Mucosa of rectum (tissue), 2 donors: ENCODE data around the gene MRGPRE.

Experiments used
- H3K27ac ChIP-seq, 2 donors: one replicate each; pipeline ENCODE4 v1.7.0; 2013; ENCODE audit warnings: inconsistent platforms in 2 of 2, low read depth in 2 of 2, low read length in 2 of 2
- H3K27me3 ChIP-seq, 2 donors: one replicate each; pipeline ENCODE4 v1.7.0; 2013; ENCODE audit warnings: low read length in 2 of 2; ENCODE audit not compliant: control insufficient read depth in 2 of 2, insufficient read depth in 2 of 2
- H3K36me3 ChIP-seq, 2 donors: one replicate each; pipeline ENCODE4 v1.7.0; 2013; ENCODE audit warnings: low read length in 2 of 2; ENCODE audit not compliant: control insufficient read depth in 2 of 2, insufficient read depth in 2 of 2
- H3K4me1 ChIP-seq, 2 donors: one replicate each; pipeline ENCODE4 v1.7.0; 2013; ENCODE audit warnings: low read length in 2 of 2, mild to moderate bottlenecking in 1 of 2; ENCODE audit not compliant: control insufficient read depth in 2 of 2, insufficient read depth in 2 of 2
- H3K4me3 ChIP-seq, 2 donors: one replicate each; pipeline ENCODE4 v1.7.0; 2013; ENCODE audit warnings: low read length in 2 of 2
- H3K9ac ChIP-seq, 2 donors: one replicate each; pipeline ENCODE4 v1.7.0; 2013; ENCODE audit warnings: low read length in 2 of 2, low read depth in 1 of 2, mild to moderate bottlenecking in 1 of 2
- H3K9me3 ChIP-seq, 2 donors: one replicate each; pipeline ENCODE4 v1.7.0; 2013; ENCODE audit warnings: low read length in 2 of 2; ENCODE audit not compliant: control insufficient read depth in 2 of 2
- donor health status: healthy.
- donor health status: Normal muscosa, but diverticular disease.

Gene MRGPRE

GRCh38 chr11:3213659-3214419 is 18.4 kb downstream of the MRGPRE start:
- H3K27ac ChIP-seq = no peak overlapping the region
- H3K4me1 ChIP-seq = peaks cover 0 to 2% of the 10 kb centered on the region in 2 donors
- H3K27me3 ChIP-seq = peaks cover 6 to 8% of the 10 kb centered on the region in 2 donors

GRCh38 chr11:3208272-3208671 is 23.9 kb downstream of the MRGPRE start:
- no peak overlapping the region for H3K4me3 ChIP-seq
- peaks cover 0 to 3% of the 10 kb centered on the region in 2 donors for H3K9me3 ChIP-seq
- H3K27me3 ChIP-seq = peaks cover 0 to 4% of the 10 kb centered on the region in 2 donors
- no peaks in the 10 kb centered on the region for H3K36me3 ChIP-seq
- no peak overlapping the region for H3K27ac ChIP-seq
- no peaks in the 10 kb centered on the region for H3K4me1 ChIP-seq
- H3K9ac ChIP-seq = no peak overlapping the region

More at GRCh38 chr11:3213659-3214419, 18.4 kb downstream of the MRGPRE start:
- H3K9me3 ChIP-seq = peaks cover 0 to 3% of the 10 kb centered on the region in 2 donors
- H3K4me3 ChIP-seq = no peak overlapping the region
- no peak overlapping the region for H3K9ac ChIP-seq
- H3K36me3 ChIP-seq = no peaks in the 10 kb centered on the region

- Histone ChIP-seq H3K4me3 (no peak overlapping the region), H3K36me3 (no peaks in the 10 kb centered on the region), H3K27ac (no peak overlapping the region), H3K9me3 (peaks cover 0 to 3% of the 10 kb centered on the region in 2 donors), H3K9ac (no peak overlapping the region), H3K27me3 (peaks cover 3 to 6% of the 10 kb centered on the region in 2 donors), H3K4me1 (no peaks in the 10 kb centered on the region)
Measured at GRCh38 chr11:3207526-3208189, 24.6 kb downstream of the MRGPRE start.

- no peaks in the 10 kb centered on the region for H3K36me3 ChIP-seq
- H3K27ac ChIP-seq = no peak overlapping the region
- no peaks in the 10 kb centered on the region for H3K4me1 ChIP-seq
- no peak overlapping the region for H3K9ac ChIP-seq
- peaks cover 0 to 3% of the 10 kb centered on the region in 2 donors for H3K9me3 ChIP-seq
- H3K27me3 ChIP-seq = peaks cover 6 to 14% of the 10 kb centered on the region in 2 donors
- no peak overlapping the region for H3K4me3 ChIP-seq
Measured at GRCh38 chr11:3206922-3207204, 25.4 kb downstream of the MRGPRE start.

- Histone ChIP-seq H3K4me3 (no peak overlapping the region), H3K9ac (no peak overlapping the region), H3K4me1 (no peaks in the 10 kb centered on the region), H3K9me3 (peaks cover 0 to 3% of the 10 kb centered on the region in 2 donors), H3K36me3 (no peaks in the 10 kb centered on the region), H3K27me3 (peaks cover 6 to 17% of the 10 kb centered on the region in 2 donors), H3K27ac (no peak overlapping the region)
Measured at GRCh38 chr11:3206156-3206921, 25.9 kb downstream of the MRGPRE start.

GRCh38 chr11:3205261-3206155 is 26.7 kb downstream of the MRGPRE start:
- Histone ChIP-seq H3K36me3 (no peaks in the 10 kb centered on the region), H3K4me1 (no peaks in the 10 kb centered on the region), H3K4me3 (no peak overlapping the region), H3K27me3 (peaks cover 6 to 21% of the 10 kb centered on the region in 2 donors), H3K9ac (no peak overlapping the region), H3K9me3 (peaks cover 0 to 2% of the 10 kb centered on the region in 2 donors), H3K27ac (no peak overlapping the region)

GRCh38 chr11:3204141-3205015 is 27.8 kb downstream of the MRGPRE start:
- H3K27ac ChIP-seq = no peak overlapping the region
- H3K4me1 ChIP-seq = no peaks in the 10 kb centered on the region
- no peak overlapping the region for H3K9ac ChIP-seq
- H3K9me3 ChIP-seq = no peaks in the 10 kb centered on the region
- no peaks in the 10 kb centered on the region for H3K36me3 ChIP-seq
- peaks cover 9 to 21% of the 10 kb centered on the region in 2 donors for H3K27me3 ChIP-seq
- no peak overlapping the region for H3K4me3 ChIP-seq

- H3K4me3 ChIP-seq = no peak overlapping the region
- no peaks in the 10 kb centered on the region for H3K36me3 ChIP-seq
- no peaks in the 10 kb centered on the region for H3K4me1 ChIP-seq
- no peak overlapping the region for H3K9ac ChIP-seq
- peaks cover 9 to 21% of the 10 kb centered on the region in 2 donors for H3K27me3 ChIP-seq
- H3K27ac ChIP-seq = no peak overlapping the region
- H3K9me3 ChIP-seq = no peaks in the 10 kb centered on the region
Measured at GRCh38 chr11:3203221-3204043, 28.8 kb downstream of the MRGPRE start.
